Vagina (tissue), 2 donors: ENCODE results near the gene TTF2. TPM values are rescaled to one million over a fixed set of nuclear protein-coding genes. Genes with fewer than 3 reads are reported as not detected.
A peak's percentile ranks its signal among the peaks of the same experiment; 100 is the strongest.

Experiments used
- DNase-seq, 2 donors: peaks; one replicate each; pipeline ENCODE4 v3.0.0-alpha.2; 2017; ENCODE audit errors: extremely low spot score in 2 of 2
- H3K27ac ChIP-seq: fragments of 200-600 bp; sonication (generic); one replicate; pipeline ENCODE4 v1.5.1; 2019
- H3K27me3 ChIP-seq: fragments of 200-600 bp; sonication (generic); one replicate; pipeline ENCODE4 v1.5.1; 2019
- H3K36me3 ChIP-seq, 2 donors: fragments of 200-600 bp; sonication (generic); one replicate each; pipeline ENCODE4 v1.5.1; 2017 to 2019
- H3K4me1 ChIP-seq: fragments of 200-600 bp; sonication (generic); one replicate; pipeline ENCODE4 v1.5.1; 2019
- H3K4me3 ChIP-seq, 2 donors: fragments of 200-600 bp; sonication (generic); 1 replicate in 1 of 2; 2 replicates in 1 of 2; pipeline ENCODE4 v1.5.1; 2016 to 2019
- H3K9me3 ChIP-seq: fragments of 200-600 bp; sonication (generic); one replicate; pipeline ENCODE4 v1.5.1; 2019
- POLR2A ChIP-seq, 2 donors: fragments of 450-650 bp; IDR thresholded peaks; one replicate each; pipeline ENCODE4 v1.6.1; 2017; ENCODE audit warnings: antibody characterized with exemption in 2 of 2, mild to moderate bottlenecking in 2 of 2, moderate library complexity in 2 of 2
- POLR2AphosphoS5 ChIP-seq, 2 donors: sonication (generic); formaldehyde crosslinking; IDR thresholded peaks; one replicate each; pipeline ENCODE4 v1.9.0; 2017; ENCODE audit warnings: antibody characterized with exemption in 2 of 2, mild to moderate bottlenecking in 2 of 2, low read depth in 1 of 2; ENCODE audit not compliant: insufficient read depth in 1 of 2
- intact Hi-C: fragments of 100-400 bp; cut with DNase I; formaldehyde crosslinking; loops from one replicate; pipeline ENCODE4 v1.15.1; 2023
- total RNA-seq: library from RNA; depleted of rRNA; stranded (reverse); fragments of >200 nt; gene quantifications from one replicate; pipeline ENCODE4 v1.2.3, GENCODE V29; 2016
- TF ChIP-seq, protein P1 (sequence below), 3 experiments: fragments of 450-650 bp in 2 of 3; fragments of 200-600 bp in 1 of 3; sonication (generic) in 1 of 3; IDR thresholded peaks; one replicate each; pipeline ENCODE4 v1.5.1; 2017 to 2019; ENCODE audit warnings: antibody characterized with exemption in 3 of 3, mild to moderate bottlenecking in 2 of 3, moderate library complexity in 2 of 3

The TTF2 gene
- total RNA-seq, 1 donor from 2014 or later: 7.6 TPM

- Histone ChIP-seq H3K4me3 (no peak overlapping the region), H3K4me1 (no peaks in the 10 kb centered on the region), H3K27me3 (no peaks in the 10 kb centered on the region), H3K36me3 (no peaks in the 10 kb centered on the region), H3K27ac (no peak overlapping the region), H3K9me3 (no peaks in the 10 kb centered on the region)
- DNase-seq: no peak
- TF ChIP-seq POLR2AphosphoS5 (IDR thresholded peaks at IDR 0.05; ENCODE audit: insufficient read depth in 1 of 2, low read depth in 1 of 2): no peak
- TF ChIP-seq, protein P1, sequence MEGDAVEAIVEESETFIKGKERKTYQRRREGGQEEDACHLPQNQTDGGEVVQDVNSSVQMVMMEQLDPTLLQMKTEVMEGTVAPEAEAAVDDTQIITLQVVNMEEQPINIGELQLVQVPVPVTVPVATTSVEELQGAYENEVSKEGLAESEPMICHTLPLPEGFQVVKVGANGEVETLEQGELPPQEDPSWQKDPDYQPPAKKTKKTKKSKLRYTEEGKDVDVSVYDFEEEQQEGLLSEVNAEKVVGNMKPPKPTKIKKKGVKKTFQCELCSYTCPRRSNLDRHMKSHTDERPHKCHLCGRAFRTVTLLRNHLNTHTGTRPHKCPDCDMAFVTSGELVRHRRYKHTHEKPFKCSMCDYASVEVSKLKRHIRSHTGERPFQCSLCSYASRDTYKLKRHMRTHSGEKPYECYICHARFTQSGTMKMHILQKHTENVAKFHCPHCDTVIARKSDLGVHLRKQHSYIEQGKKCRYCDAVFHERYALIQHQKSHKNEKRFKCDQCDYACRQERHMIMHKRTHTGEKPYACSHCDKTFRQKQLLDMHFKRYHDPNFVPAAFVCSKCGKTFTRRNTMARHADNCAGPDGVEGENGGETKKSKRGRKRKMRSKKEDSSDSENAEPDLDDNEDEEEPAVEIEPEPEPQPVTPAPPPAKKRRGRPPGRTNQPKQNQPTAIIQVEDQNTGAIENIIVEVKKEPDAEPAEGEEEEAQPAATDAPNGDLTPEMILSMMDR (IDR thresholded peaks at IDR 0.05): no peak
- TF ChIP-seq POLR2A (IDR thresholded peaks at IDR 0.05): no peak
- intact Hi-C loops: no loop called here
Observed at GRCh38 chr1:117127795-117128194, 67.7 kb downstream of the TTF2 start.

GRCh38 chr1:117128323-117129079, 68.4 kb downstream of the TTF2 start:
- TF ChIP-seq POLR2A (IDR thresholded peaks at IDR 0.05): no peak
- TF ChIP-seq, protein P1 (IDR thresholded peaks at IDR 0.05): peak; percentile 42 to 59 (median 56)
- H3K4me3 ChIP-seq: no peak overlapping the region
- H3K27me3 ChIP-seq: no peaks in the 10 kb centered on the region
- H3K36me3 ChIP-seq: no peaks in the 10 kb centered on the region
- no peak for DNase-seq
- H3K9me3 ChIP-seq: no peaks in the 10 kb centered on the region
- intact Hi-C loops: no loop called here
- H3K4me1 ChIP-seq: no peaks in the 10 kb centered on the region
- no peak overlapping the region for H3K27ac ChIP-seq

- no peaks in the 10 kb centered on the region for H3K9me3 ChIP-seq
- intact Hi-C loops: no loop called here
- no peak for DNase-seq
- TF ChIP-seq POLR2AphosphoS5 (IDR thresholded peaks at IDR 0.05; ENCODE audit: insufficient read depth in 1 of 2, low read depth in 1 of 2) (no peak), POLR2A (IDR thresholded peaks at IDR 0.05) (no peak)
- TF ChIP-seq, protein P1 (IDR thresholded peaks at IDR 0.05): no peak
- no peaks in the 10 kb centered on the region for H3K4me1 ChIP-seq
- H3K27me3 ChIP-seq: no peaks in the 10 kb centered on the region
- H3K4me3 ChIP-seq: no peak overlapping the region
- no peaks in the 10 kb centered on the region for H3K36me3 ChIP-seq
- H3K27ac ChIP-seq: no peak overlapping the region
Observed at GRCh38 chr1:117130526-117130925, 70.4 kb downstream of the TTF2 start.

DNA sequence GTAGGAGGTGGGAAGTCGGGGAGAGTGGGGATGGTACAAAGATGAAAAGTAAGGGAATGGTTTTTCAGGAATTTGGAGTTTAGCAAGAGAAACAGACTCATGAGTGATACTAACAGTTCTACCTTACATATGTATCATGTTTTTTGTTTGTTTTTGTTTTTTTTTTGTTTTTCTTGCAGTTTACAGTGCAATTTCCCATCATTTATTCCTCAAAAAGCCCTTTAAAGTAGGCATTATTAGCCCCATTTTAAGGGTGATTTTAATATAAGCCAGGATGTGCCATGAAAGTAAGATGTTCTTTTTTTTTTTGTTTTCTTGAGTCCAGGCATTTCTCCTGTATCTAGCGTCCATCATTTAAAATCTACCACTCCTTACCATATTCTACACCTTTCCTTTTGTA, 75.2 kb downstream of the TTF2 start:
- Histone ChIP-seq H3K27me3 (no peaks in the 10 kb centered on the region), H3K27ac (no peak overlapping the region), H3K36me3 (no peaks in the 10 kb centered on the region), H3K4me1 (no peaks in the 10 kb centered on the region), H3K9me3 (no peaks in the 10 kb centered on the region), H3K4me3 (no peak overlapping the region)
- intact Hi-C loops: no loop called here
- no peak for TF ChIP-seq POLR2A (IDR thresholded peaks at IDR 0.05)
- TF ChIP-seq, protein P1 (IDR thresholded peaks at IDR 0.05): no peak
- no peak for TF ChIP-seq POLR2AphosphoS5 (IDR thresholded peaks at IDR 0.05; ENCODE audit: insufficient read depth in 1 of 2, low read depth in 1 of 2)
- DNase-seq: no peak

- TF ChIP-seq POLR2A (IDR thresholded peaks at IDR 0.05): no peak
- TF ChIP-seq POLR2AphosphoS5 (IDR thresholded peaks at IDR 0.05; ENCODE audit: insufficient read depth in 1 of 2, low read depth in 1 of 2): no peak
- TF ChIP-seq, protein P1 (IDR thresholded peaks at IDR 0.05): no peak
- Histone ChIP-seq H3K27ac (no peak overlapping the region), H3K4me3 (no peak overlapping the region), H3K4me1 (no peaks in the 10 kb centered on the region), H3K27me3 (no peaks in the 10 kb centered on the region), H3K9me3 (no peaks in the 10 kb centered on the region), H3K36me3 (no peaks in the 10 kb centered on the region)
- intact Hi-C loops: no loop called here
- DNase-seq: no peak
Observed at GRCh38 chr1:117136749-117137148, 76.6 kb downstream of the TTF2 start.
